WI38 (cell line): ENCODE data around the gene TMEM18.
A peak's percentile ranks its signal among the peaks of the same experiment; 100 is the strongest.

Experiments used
- H3K4me3 ChIP-seq: 2 replicates; pipeline ENCODE4 v1.5.1; 2011; ENCODE audit warnings: low read depth, mild to moderate bottlenecking, control low read depth, low read length
- TF ChIP-seq, protein P1 (sequence below): IDR thresholded peaks from 2 replicates; pipeline ENCODE4 v1.5.1; 2012; ENCODE audit warnings: low read depth, mild to moderate bottlenecking, control low read depth, low read length

The TMEM18 gene

GRCh38 chr2:675982-676646, 1.1 kb downstream of the TMEM18 start:
- TF ChIP-seq, protein P1, sequence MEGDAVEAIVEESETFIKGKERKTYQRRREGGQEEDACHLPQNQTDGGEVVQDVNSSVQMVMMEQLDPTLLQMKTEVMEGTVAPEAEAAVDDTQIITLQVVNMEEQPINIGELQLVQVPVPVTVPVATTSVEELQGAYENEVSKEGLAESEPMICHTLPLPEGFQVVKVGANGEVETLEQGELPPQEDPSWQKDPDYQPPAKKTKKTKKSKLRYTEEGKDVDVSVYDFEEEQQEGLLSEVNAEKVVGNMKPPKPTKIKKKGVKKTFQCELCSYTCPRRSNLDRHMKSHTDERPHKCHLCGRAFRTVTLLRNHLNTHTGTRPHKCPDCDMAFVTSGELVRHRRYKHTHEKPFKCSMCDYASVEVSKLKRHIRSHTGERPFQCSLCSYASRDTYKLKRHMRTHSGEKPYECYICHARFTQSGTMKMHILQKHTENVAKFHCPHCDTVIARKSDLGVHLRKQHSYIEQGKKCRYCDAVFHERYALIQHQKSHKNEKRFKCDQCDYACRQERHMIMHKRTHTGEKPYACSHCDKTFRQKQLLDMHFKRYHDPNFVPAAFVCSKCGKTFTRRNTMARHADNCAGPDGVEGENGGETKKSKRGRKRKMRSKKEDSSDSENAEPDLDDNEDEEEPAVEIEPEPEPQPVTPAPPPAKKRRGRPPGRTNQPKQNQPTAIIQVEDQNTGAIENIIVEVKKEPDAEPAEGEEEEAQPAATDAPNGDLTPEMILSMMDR = no peak
- H3K4me3 ChIP-seq = peak overlapping the region; percentile 65

- no peak overlapping the region for H3K4me3 ChIP-seq
Observed at GRCh38 chr2:675460-675859, 1.7 kb downstream of the TMEM18 start.

DNA sequence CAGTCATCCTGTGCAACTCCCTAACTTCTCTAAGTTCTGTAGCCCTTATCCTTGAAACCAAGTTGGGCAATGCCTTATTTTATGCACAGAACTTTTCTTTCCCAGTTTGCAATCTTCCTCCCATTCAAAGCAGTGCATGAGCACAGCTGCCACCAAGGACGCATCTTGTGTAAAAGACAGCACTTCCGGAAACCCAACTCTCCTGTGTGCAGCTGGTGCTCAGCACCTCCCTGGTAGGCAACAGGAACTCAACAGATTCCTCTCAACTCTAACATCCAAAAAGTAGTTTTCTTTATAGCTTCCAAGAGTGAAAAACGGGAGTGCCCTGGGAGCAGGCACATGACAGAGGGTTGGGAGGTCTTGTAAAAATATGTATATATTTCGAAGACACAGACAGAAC, 2.2 kb downstream of the TMEM18 start:
- TF ChIP-seq, protein P1 = no peak
- no peak overlapping the region for H3K4me3 ChIP-seq

More at GRCh38 chr2:675460-675859, 1.7 kb downstream of the TMEM18 start:
- TF ChIP-seq, protein P1 = no peak

DNA sequence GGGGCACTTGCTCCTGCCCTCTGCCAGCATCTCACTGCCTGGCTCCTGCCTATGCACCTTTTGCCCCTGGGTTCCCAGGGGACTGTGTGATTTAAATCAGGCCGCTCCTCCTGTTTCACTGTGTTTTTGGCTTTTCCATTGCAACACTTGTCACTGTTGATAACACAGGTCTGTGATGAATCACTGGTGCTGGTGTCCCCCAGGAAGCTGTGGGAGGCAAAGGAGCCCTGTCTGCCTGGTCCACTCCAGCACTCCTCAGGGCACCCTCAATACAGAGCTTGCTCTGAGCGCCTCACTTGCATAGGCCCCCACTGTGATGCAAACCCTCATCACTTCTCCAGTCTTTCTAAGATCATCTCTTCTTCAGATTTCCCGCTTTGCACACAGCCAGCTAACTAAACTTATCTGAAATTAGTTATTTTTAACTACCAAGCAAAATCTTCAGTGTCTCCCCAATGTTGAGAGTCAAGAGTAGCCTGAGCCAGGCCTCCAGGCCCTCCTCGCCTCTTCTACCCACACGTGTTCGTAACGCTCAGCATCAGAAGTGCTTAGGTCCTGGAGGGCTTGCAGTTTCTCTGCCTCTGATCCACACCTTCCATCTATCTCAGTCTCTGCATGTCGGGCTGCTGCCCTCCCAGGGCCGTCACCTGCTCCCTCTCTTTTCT, 2.8 kb downstream of the TMEM18 start:
- TF ChIP-seq, protein P1 = no peak

DNA sequence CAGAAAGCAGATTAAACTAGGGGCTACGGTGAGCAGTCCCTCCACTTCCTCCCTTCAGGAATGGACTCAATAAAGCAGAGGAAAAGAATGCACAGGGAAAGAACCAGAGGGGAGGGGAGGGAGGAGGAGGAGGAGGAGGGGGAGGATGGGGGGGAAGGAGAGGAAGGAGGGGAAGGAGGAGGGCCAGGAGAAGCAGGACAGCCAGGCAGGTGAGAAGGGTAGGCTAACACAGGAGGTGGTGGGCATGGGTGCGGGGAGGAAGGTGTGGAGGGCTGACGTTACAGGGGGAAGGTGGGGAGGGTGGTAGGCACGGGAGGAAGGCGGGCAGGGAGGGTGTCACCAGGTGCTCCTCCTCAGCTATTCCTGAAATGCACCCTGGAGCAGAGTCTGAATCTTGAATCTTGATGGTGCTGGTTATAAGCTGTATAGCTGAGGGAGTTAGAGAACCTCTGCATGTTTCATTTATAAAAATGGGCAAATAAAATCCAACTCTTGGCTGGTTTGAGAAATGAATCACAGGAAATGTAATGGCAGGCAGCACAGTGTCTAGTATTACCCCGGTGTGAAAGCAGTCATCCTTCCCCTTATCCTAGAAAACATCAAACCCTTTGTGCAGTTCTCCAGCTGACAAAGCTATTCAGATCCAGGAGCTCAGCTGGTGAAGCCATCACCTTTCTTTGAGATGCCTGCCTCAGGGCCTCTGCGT, 3.4 kb downstream of the TMEM18 start:
- TF ChIP-seq, protein P1 = no peak

More for the DNA sequence above, 2.8 kb downstream of the TMEM18 start:
- H3K4me3 ChIP-seq = no peak overlapping the region

DNA sequence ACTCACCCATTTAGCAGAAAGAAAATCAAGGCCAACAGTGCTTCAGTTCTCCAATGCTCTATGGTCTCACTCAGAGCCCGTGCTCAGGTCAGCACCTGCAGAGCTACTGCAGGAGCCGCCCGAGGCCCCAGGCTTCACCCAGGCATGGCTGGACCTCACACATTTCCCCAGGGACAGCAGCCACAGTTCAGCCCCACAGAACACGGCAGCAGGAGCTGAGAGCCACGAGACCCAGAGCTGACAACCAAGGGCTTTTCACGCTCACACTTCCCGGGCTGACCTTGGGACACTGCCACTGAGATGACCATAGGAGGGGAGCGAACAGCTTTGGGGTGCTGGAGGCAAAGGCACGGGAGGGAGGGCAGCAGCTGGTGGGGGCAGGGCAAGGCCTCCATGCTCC, 4.2 kb downstream of the TMEM18 start:
- H3K4me3 ChIP-seq = no peak overlapping the region

More for the DNA sequence above, 3.4 kb downstream of the TMEM18 start:
- H3K4me3 ChIP-seq = no peak overlapping the region

More for the DNA sequence above, 4.2 kb downstream of the TMEM18 start:
- TF ChIP-seq, protein P1 = no peak
